Activated naive CD4-positive, alpha-beta T cell treated with Interleukin-2 at 50 U/mL for 16 hours (primary cell): ENCODE measurements around the gene RCVRN.

Experiments
- DNase-seq: peaks from one replicate; pipeline ENCODE4 v3.0.0-alpha.2; 2020

RCVRN gene

DNA sequence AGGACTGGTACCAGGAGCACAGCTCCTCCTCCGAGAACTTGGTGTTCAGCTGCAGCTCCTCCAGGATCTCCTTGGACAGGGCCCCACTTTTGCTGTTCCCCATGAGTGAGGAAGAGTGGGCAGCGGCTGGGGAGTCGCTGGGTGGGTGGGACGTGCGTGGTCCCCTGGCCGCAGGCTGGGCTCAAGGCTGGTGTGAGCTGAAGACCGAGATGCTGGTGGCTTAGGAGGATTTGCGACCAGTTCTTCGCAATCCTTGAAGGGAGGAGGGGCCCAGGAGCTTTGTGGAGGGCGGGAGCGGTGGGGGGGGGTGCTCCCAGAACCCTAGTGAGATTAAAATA, at the start of gene RCVRN:
Gene RCVRN (minus strand): TSS at position 194 of the 338 bp plus-strand sequence. CDS start 91 bp downstream, at position 103.
- no peak for DNase-seq

DNA sequence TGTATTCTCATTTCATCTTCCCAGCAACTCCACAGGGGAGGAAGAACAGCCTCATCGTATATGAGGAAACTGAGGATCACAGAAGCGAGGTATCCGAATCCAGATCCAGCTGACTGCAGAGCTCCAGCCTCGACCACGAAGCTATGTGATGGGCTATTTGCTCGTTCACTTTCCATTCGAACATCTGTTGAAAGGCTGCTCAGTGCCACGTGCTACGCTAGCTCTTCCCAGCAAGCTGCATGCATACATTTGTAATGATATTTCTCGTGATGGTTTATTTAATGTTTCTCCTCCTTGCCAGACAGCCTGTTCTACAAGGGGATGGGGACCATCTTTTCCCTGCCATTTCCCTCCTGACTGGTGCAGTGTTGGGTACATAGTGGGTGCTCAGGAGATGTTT, 48.4 kb upstream of the RCVRN start:
- DNase-seq: no peak

DNA sequence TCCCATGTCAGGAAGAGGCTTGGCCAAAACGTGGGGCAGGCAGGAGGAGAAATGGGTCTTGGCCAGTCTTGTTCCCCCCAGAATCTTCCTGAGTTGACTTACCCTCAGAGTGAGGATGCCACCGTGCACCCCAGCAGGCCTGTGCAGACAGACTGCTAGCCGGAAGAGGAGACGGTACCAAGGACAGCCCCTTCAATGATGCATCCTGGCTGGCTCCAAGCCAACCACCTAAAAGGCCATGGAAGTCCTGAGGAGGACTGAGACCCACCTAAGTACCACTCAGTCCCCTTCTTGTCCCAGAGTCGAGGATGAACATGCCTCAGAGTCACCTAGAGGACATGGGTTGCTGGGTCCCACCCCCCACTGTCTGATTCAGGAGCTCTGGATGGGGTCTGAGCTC, 46.7 kb upstream of the RCVRN start:
- DNase-seq: no peak

DNA sequence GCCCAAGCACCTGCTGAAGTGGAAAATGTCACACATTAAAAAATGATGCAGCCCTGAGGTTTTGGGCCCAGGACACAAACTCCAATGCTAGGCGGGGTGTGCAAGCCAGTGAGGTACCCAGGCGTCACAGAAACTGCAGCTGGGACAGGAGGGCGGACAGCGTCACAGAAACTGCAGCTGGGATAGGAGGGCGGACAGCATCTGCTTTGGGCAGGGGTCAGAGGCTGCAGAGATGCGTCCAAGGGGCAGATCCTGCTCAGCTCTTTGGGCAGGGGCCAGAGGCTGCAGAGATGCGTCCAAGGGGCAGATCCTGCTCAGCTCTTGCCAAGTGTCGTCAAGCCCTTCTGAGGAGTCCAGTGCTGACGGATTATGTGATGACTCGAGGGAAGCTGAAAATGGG, 43.9 kb upstream of the RCVRN start:
- no peak for DNase-seq

DNA sequence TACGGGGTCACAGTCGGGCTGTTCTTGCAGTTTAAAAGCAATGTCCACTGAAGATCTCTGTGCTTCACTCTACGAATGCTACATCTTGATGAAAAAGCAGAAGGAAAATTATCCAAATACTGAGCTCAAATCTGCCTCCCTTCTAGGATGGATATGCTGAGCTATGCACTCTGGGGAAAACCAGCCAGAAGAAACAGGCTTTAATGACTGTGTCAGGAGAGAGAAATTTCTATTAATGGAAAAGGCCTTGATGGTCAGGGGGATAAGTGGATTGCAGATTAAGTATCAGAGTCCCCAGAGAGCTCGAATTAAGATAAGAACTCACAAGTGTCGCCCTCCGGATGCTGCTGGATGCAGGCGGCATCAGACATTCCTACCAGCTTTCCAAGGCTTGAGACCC, 39.6 kb upstream of the RCVRN start:
- DNase-seq: no peak

DNA sequence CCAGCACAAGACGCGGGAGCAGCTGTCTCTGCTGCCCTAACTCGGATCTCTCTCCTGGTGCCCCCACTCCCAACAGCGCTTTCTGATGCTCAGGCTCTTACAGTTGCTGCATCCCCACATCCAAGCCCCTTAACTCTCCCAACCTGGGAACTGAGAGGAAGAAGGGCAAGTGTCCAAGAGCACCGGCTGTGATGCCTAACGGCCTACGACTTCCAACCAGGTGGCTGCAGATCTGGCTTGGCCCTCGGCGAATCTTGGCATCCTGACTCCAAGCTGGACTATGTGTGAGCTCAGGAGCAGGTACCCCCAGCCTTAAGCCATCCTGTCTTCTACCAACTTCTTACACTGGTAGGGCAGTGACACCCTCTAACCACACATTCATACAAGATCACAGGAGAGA, 38.3 kb upstream of the RCVRN start:
- no peak for DNase-seq

DNA sequence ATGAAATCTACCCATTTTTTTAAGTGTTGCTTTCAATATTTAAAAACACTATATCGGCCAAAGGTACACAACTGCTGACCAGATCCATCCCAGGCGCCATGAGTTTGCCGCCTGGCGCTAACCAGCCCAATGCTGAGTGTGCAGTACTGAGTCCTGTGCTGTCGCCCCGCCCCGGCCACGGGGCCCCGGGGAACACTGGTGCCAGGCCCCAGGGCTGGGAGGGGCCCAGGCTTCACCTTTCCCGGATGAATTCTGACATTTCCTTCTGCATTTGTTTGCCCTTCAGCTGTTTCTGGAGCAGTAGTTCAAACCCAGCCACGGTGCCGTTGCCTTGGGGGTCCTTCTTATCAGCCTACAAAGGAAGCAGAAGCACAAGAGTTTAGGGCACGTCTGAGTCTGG, 37.8 kb upstream of the RCVRN start:
- DNase-seq: no peak

DNA sequence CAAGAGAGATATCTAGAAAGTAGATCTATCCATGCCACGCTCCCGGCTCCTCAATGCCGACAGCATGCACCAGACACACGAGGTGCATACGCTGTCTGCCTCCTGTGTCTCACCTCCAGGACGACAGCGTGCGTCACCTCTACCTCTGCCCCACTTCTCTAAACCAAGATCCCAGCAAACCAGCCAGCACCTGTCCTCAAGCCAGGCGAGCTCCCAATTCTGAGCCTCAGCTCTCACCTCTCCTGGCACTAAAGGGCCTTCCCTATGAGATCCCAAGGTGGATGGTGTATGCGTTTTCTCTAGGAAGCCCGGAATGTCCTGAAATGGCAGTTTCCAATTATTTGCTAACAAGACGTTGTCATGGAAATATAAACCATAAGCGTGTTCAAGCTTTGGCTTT, 36.2 kb upstream of the RCVRN start:
- DNase-seq: no peak

DNA sequence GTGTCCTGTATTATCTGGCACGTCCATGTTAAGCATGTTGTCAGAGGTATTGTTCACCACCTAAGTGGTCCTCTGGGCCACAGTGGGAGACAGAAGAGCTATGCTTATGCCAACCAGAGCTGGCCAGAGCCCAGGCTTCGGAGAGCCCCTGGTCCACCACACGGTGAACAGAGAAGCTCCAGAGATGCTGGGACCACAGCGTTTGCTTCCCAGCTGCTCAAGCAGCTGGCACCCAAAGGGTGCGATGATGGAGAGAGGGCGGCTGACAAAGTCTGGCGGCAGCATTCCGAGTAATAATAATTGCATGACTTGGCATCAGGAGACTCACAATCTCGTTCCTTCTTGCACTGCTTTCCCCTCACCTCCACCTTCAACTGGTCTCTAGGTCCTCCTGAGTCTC, 35.8 kb upstream of the RCVRN start:
- DNase-seq: no peak

DNA sequence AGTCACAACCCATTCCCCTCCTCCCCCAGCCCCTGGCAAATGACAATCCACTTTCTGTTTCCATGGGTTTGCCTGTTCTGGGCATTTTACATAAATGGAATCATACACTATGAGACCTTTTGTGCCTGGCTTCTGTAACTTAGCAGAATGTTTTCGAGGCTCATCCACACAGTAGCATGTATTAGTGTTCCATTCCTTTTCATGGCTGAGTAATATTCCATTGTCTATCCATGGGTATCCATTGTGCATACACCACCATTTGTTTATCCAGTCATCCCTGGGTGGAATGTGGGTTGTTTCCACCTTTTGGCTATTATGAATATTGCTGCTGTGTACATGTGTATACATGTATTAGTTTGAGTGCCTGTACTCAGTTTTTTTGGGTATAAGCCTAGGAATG, 33.7 kb upstream of the RCVRN start:
- DNase-seq: no peak

DNA sequence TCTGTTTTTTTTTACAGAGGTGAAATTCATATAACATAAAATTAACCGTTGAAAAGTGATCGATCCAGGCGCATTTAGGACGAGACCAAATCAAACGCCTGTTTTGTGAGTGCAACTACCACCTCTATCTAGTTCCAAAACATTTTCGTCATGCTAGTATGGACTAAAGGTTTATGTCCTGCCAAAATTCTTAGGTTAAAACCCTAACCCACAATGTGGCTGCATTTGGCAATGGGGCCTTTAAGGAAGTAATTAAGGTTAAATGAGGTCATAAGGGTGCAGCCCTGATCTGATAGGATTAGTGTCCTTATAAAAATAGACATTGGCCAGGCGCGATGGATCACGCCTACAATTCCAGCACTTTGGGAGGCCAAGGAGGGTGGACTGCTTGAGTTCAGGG, 32.8 kb upstream of the RCVRN start:
- no peak for DNase-seq

DNA sequence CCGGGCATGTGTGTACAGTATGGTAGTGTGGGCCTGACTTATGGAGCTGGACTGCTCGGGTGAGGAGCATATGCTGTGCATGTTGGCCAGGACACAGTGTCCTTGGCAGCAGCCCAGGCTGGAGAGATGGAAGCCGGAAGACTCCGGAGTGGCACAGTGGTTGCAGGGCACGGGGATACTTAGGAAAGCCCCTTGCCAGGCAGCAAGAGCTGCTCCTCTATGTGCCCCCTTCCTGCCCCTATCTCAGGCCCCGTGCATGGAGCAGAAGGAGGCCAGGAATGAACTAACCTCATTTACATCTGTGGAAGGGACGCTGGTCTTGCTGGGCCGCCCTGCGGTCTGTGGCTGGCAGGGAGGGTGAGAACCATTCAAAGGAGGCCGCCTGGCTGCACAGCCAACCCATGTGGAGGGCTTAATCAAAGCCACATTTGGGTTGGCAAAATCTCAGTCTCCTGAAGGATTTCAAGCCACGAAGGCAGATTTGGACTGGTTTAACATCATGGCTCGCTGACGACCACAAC, 32.2 kb upstream of the RCVRN start:
- DNase-seq: no peak

DNA sequence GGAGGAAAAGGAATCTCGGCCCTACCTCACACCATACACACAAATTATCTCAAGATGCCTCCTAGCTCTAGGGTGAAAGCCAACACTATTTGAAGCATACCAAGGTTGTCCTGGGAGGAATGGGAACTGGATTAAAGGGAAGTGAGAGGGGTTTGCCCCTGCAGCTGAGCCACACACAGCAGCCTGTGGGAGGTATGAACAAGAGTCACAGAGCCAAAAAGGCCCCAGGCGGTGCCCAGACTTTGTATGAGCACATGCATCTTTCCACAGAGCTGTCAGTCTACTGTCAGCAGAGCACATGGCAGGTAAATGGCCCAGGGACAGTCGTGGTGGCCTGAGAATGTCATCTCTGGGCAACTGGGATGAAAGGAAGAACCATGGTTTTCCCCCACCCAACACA, 31.0 kb upstream of the RCVRN start:
- DNase-seq: no peak

DNA sequence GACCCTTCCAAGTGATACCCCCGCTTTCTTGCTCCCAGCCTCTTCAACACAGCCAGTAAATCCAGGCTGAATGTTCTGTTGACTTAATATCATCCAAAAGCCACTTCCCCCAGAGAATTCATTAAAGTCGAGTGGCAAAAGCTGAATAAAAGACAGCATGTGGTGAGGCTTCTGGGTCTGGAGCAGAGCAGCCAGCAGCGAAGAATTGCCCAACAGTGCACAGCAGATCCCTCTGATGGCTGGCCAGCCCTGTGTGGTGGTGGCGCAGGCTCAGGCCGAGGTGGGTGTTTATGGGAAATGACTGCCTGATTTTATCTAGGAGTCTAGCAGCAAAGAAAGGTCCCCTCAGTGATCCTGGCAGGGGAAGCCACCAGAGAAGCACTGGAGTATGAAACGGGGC, 30.3 kb upstream of the RCVRN start:
- no peak for DNase-seq

DNA sequence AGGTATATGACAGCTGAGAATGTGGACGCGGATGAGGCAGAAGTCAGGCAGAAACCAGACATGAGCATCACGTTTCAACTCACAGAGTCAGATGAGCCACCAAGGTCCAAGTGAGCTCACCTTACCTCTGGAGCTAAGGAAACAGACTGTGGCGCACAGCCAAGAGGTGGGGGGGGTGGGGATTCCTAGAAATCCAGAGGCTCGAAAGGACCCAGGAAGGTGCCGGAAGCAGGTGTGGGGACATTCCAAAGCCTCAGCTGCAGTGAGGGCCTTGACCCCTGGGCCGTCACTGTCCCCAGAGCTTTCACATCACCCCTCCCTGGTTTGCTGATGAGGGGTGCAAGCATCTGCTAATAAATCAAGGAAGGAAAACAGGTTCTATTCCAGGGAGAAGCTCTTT, 29.3 kb upstream of the RCVRN start:
- no peak for DNase-seq

DNA sequence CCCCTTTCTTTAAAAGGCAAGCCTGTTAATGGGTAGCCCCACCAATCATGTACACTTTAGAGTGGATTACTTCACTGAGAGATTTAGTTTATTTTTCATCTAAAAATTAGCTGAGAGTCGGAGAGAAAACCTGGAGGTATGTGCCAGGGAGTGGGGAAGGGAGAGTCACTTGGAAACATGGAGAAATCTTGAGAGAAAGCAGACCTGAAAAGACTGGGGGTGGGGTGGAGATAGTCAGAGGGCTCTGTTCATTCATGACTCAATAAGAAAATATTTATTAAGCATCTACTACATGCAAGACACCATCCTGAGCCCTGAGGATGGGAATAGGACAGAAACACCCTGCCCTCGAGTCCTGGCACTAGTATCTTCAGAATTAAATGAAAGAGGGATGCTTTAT, 27.4 kb upstream of the RCVRN start:
- DNase-seq: no peak

DNA sequence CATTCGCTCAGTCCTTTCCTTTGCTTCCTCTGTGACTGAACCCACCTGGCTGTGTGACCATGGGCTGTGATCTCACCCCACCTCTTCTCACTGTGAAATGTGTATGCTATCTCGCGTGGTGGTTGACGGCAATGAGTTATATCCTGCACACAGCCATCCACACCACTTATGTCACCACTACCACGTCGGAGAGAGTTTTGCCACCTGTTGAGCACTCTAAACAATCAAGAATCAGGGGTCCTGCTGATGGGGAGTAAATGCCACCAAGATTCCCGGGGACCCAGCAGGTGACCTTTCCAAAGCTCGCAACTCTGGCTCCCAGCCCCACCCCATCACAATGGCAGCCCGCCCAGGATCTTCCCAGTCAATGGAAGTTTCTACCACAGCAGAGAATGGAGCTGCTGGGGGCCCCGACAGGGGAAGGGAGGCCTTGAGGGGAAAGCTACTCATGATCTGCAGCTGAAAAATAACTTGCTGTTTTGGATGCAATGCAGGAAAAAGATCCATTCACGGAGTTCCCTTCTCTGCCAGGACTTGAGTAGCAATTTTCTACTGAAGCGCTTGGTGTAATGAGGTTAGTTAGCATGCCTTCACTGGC, 26.2 kb upstream of the RCVRN start:
- no peak for DNase-seq

DNA sequence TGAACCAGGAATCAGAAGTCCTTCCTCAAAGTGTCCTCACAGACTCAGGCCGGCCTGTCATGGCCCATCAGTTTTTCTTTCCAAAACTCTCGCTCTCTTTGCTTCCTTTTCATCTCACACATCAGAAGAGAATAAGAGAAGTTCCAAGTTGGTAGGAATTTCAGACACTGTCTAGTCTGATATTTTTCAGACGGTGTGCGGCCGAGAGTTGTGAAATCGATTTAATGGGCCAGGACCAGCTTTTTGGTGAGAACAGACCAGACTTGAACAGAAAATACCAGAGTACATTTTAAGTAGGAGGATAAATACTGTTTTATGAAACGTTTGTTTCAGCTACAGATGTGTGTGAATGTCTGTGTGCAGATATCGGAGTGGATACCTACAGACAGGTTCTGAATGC, 24.8 kb upstream of the RCVRN start:
- no peak for DNase-seq

DNA sequence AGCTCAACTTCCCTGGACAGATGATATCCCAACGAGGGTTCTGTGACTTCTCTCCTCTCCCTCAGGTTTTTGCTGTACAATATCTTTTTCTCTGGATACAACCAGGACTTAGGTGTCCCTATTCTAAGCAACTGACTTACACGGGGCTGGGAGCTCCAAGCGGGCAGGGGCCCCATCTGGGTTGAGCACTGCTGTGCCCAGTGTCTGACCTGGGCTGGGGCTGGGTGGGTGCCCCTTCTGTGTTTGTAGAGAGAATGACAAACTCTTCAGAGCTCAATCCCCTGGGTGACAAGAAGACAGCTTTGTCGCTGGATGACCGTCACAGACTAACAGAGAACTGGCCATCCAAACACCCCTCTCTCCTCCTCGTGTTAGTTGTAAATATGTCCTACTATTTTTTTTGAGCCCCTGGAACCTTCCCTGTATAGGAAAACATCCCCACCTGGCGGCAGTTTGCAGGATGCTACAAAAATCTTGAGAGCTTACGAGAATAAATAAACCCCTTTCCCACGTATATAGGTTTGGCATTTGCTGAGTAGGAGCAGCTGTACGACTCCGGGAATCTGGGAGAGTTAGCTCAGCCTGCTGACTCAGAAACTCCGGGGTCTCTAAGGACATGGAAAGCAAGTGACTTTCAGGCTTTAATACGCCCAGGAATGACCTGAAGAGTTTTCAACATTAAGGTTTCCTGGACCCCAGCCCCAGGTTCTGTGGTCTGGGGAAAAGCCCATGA, 23.7 kb upstream of the RCVRN start:
- DNase-seq: no peak

DNA sequence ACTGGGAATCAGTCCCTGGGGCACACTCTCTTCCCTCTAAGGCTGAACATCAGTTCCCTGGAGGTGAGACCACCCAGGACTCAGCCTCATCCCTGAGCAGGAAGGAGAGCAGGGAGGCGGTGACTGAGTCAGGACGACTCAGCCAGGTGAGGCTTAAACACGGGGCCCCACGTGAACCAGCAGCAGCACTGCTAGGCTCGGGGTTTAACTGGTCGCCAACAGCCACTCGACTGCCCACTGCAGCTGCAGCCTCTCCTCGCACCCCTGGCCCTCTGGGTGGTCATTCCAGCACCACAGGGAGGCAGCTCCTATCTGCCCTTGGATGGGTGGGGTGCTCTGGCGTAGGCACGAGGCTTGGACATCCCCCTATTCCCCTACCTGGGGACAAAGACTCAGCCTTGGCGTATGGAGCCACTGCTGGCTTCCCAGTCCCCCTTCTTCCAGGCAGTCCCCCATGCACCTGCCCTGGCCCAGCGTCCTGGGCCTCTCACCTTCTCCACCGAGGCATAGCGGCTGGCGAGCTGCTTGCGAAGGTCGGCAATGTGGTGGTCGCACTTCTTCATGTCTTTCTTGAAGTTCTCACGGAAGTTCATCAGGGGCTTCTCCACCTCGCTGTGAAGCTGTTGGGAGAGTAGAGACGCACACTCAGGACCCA, 21.2 kb upstream of the RCVRN start:
- no peak for DNase-seq

DNA sequence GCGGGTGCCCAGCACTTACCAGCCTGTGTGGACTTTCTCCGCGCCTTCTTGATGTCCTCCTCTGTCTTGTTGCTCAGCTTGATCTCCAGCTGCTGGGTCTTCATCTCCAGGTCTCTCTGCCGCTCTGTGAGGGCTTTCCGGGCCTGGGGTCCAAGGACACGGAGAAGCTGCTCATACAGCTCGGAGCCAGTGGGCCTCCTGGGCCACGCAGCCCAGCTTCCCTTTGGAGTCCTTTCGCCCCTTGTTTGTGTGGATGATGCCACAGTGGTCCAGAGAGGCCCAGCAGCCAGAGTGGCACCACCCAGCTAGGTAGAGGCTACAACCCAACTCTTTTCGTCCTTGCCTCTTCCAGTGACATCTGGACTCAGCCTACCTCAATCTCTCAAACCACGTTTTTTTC, 20.4 kb upstream of the RCVRN start:
- DNase-seq: no peak

DNA sequence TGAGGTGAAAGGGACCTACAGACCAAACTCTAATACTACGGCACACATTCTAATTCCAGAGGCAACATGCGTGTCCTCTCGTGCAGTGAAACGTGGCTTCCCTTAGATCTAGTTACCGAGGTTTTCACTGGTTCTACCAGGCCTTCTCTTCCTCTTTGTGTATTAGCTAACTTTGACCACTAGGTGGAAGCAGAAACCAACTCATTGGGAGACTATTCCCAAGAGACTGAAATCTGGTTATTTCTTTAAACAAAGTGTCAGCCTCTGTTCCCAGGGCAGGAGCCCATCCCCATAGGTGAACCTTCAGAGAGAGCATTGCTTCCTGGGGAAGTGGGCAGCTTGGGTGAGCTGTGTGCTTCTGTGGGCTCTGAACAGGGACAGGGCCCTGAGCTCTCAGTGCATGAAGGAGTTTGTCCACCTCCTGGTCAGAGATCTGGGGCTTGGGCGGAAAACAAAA, 19.7 kb upstream of the RCVRN start:
- no peak for DNase-seq

DNA sequence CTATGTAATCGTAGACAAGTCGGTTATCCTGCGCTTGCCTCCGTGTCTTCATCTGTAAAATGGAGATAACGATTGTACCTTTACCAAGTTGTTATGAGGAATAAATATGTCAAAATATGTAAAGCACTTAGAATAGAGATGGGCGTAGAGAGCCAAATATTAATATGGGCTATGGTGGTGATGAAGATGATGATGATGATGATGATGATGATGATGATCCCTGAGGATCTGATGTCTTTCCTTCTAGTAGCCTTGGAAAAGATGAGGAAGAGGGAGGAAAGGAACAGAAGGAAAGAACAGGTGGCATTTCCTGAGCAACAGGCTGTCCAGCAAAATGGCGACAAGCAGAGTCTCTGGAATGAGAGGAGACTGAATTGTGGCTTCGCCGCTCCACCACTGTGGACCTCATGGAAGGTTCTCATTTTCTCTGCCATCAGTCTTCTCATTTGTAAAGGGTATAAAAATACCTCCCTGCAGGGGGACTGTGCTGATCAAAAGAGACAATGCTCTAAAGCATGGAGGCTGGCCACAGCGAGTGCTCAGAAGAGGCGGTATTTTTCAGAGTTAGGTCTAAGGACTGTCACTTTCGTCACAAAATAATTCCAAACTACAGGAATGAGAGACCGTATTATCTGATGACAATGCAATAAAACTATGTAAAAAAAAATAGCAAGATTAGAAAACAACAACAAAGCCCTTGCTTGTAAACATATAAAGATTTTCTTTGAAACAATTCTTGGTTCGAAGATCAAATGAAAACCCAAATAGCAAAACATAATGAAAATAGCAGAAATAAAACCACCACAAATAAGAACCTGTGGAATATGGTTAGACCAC, 17.2 kb upstream of the RCVRN start:
- DNase-seq: no peak
